ENCODE measurements around the gene NIPA2. TPM values are rescaled to one million over a fixed set of nuclear protein-coding genes. Genes with fewer than 3 reads are reported as not detected.
"Not testable (repeated sequence)": the region's sequence is repeated elsewhere in the genome, so short reads cannot be mapped to it uniquely, and the experiment has no call there.

NIPA2 gene
- 43.0 TPM for polyA plus RNA-seq (2012; ENCODE audit: missing spikeins)

GRCh38 chr15:22838292-22839042, at the start of gene NIPA2:
Gene NIPA2, plus strand, starts transcription at chr15:22838666. Its CDS starts 13,066 bp downstream, at chr15:22851732.
- FAIRE-seq (peak; percentile 96), DNase-seq (ENCODE audit: insufficient read length) (peak; percentile 84)
- TF ChIP-seq TAF1 (IDR thresholded peaks at IDR 0.05; ENCODE audit: borderline replicate concordance, low read depth, low read length) (peak; percentile 35; the same call in 1 of the 2 replicates), POLR2A (IDR thresholded peaks at IDR 0.05; ENCODE audit: low read depth, low read length) (peak; percentile 90), POLR2AphosphoS5 (IDR thresholded peaks at IDR 0.05; ENCODE audit: low read depth, low read length) (peak; percentile 78)

- DNase-seq (ENCODE audit: insufficient read length) (no peak), FAIRE-seq (no peak)
- no peak for TF ChIP-seq TAF1 (IDR thresholded peaks at IDR 0.05; ENCODE audit: borderline replicate concordance, low read depth, low read length)
These were observed 44.4 kb upstream of the NIPA2 start for GRCh38 chr15:22794063-22794462.

- FAIRE-seq (no peak), DNase-seq (ENCODE audit: insufficient read length) (no peak)
- no peak for TF ChIP-seq POLR2A (IDR thresholded peaks at IDR 0.05; ENCODE audit: low read depth, low read length)
- TF ChIP-seq TAF1 (IDR thresholded peaks at IDR 0.05; ENCODE audit: borderline replicate concordance, low read depth, low read length), result no peak
- TF ChIP-seq POLR2AphosphoS5 (IDR thresholded peaks at IDR 0.05; ENCODE audit: low read depth, low read length), result no peak
These were observed 43.8 kb upstream of the NIPA2 start for GRCh38 chr15:22794621-22795167.

GRCh38 chr15:22795206-22796063, 43.0 kb upstream of the NIPA2 start:
- peak; percentile 42 for FAIRE-seq

GRCh38 chr15:22796079-22796478, 42.4 kb upstream of the NIPA2 start:
- no peak for TF ChIP-seq TAF1 (IDR thresholded peaks at IDR 0.05; ENCODE audit: borderline replicate concordance, low read depth, low read length)
- TF ChIP-seq POLR2AphosphoS5 (IDR thresholded peaks at IDR 0.05; ENCODE audit: low read depth, low read length), result no peak
- TF ChIP-seq POLR2A (IDR thresholded peaks at IDR 0.05; ENCODE audit: low read depth, low read length), result no peak
- DNase-seq (ENCODE audit: insufficient read length) (no peak), FAIRE-seq (no peak)

More at GRCh38 chr15:22795206-22796063, 43.0 kb upstream of the NIPA2 start:
- no peak for DNase-seq (ENCODE audit: insufficient read length)
- TF ChIP-seq POLR2A (IDR thresholded peaks at IDR 0.05; ENCODE audit: low read depth, low read length), result no peak
- TF ChIP-seq TAF1 (IDR thresholded peaks at IDR 0.05; ENCODE audit: borderline replicate concordance, low read depth, low read length), result no peak
- no peak for TF ChIP-seq POLR2AphosphoS5 (IDR thresholded peaks at IDR 0.05; ENCODE audit: low read depth, low read length)

- FAIRE-seq (no peak), DNase-seq (ENCODE audit: insufficient read length) (no peak)
- TF ChIP-seq POLR2AphosphoS5 (IDR thresholded peaks at IDR 0.05; ENCODE audit: low read depth, low read length), result no peak
- TF ChIP-seq TAF1 (IDR thresholded peaks at IDR 0.05; ENCODE audit: borderline replicate concordance, low read depth, low read length), result no peak
- TF ChIP-seq POLR2A (IDR thresholded peaks at IDR 0.05; ENCODE audit: low read depth, low read length), result no peak
These were observed 38.6 kb upstream of the NIPA2 start for GRCh38 chr15:22799902-22800301.

DNA sequence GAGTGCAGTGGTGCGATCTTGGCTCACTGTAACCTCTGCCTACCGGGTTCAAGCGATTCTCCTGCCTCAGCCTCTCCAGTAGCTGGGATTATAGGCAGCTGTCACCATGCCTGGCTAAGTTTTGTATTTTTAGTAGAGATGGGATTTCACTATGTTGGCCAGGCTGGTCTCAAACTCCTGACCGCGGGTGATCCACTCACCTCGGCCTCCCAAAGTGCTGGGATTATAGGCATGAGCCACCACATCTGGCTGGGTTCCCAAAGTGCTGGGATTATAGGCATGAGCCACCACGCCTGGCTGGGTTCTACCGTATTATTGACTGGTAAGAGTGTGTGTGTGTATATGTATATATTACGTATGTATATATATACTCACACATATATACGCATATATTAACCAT, 35.5 kb upstream of the NIPA2 start:
- peak; percentile 62 for FAIRE-seq
- DNase-seq (ENCODE audit: insufficient read length), result not testable (repeated sequence)

DNA sequence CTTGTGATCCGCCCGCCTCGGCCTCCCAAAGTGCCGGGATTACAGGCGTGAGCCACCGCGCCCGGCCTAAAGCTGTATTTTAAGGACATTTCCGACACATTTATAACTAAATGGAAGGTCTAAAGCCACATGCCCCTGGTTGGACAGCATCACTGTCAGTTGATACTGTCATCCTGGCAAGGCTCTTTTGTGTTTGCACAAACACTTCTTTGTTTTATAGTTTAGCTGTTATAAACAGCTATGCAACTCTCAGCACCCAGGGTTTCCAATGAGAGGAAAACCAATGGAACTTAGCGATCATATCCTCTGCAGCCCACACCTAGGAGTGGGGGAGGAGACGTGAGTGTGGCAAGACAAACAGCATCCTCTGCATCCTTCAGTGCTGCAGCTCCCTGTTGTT, 32.3 kb upstream of the NIPA2 start:
- TF ChIP-seq POLR2AphosphoS5 (IDR thresholded peaks at IDR 0.05; ENCODE audit: low read depth, low read length) (no peak), TAF1 (IDR thresholded peaks at IDR 0.05; ENCODE audit: borderline replicate concordance, low read depth, low read length) (no peak), POLR2A (IDR thresholded peaks at IDR 0.05; ENCODE audit: low read depth, low read length) (no peak)
- DNase-seq (ENCODE audit: insufficient read length) (no peak), FAIRE-seq (no peak)

DNA sequence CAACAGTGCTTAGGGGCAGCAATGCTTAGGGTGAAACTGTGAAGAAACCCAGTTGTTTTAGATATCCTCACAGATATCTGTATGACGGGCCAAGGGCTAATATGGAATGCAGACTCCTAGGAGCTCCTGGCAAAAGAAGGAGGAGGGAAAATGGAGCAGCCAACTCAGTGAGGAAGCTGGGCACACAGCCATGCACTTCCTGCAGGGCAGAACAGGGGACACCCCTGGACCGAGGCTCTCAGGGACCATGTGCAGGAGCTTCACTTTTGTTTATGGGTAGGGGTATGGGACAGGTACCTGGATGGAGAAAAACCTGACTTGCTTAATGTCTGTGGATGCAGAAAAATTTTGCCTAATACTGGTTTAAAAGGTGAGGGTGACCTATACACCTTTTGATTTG, 31.8 kb upstream of the NIPA2 start:
- TF ChIP-seq POLR2A (IDR thresholded peaks at IDR 0.05; ENCODE audit: low read depth, low read length) (no peak), TAF1 (IDR thresholded peaks at IDR 0.05; ENCODE audit: borderline replicate concordance, low read depth, low read length) (no peak), POLR2AphosphoS5 (IDR thresholded peaks at IDR 0.05; ENCODE audit: low read depth, low read length) (no peak)
- no peak for DNase-seq (ENCODE audit: insufficient read length)
- FAIRE-seq, result no peak

DNA sequence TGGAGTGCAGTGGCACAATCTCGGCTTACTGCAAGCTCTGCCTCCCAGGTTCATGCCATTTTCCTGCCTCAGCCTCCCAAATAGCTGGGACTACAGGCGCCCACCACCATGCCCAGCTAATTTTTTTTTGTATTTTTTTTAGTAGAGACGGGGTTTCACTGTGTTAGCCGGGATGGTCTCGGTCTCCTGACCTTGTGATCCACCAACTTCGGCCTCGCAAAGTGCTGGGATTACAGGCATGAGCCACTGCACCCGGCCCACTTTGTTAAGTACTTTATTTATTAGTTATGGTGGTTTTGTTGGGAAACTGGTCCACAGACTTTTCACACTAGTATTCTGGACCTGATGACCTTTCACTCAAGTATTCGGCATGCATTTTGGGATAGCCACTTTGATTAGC, 30.6 kb upstream of the NIPA2 start:
- DNase-seq (ENCODE audit: insufficient read length); FAIRE-seq: not testable (repeated sequence)

DNA sequence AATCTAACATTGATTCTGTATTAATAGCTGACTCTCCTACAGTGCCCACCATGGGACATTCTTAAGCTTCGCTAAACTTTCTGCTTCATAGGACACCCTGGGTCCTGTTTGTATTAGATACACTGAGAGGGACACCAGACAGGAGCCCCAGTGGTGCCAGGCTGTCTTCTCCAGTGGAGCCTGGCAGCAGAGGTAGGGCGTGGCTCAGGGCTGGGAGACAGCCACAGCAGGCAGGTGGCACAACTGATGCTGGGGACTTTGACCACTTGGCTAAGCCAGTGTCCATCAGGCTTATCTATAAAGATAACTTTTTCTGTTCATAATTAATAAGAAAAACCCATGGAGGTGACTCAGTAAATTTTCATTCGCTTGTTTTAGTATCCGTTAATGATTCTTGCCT, 30.2 kb upstream of the NIPA2 start:
- no peak for TF ChIP-seq TAF1 (IDR thresholded peaks at IDR 0.05; ENCODE audit: borderline replicate concordance, low read depth, low read length)
- no peak for TF ChIP-seq POLR2AphosphoS5 (IDR thresholded peaks at IDR 0.05; ENCODE audit: low read depth, low read length)
- no peak for TF ChIP-seq POLR2A (IDR thresholded peaks at IDR 0.05; ENCODE audit: low read depth, low read length)
- no peak for FAIRE-seq
- no peak for DNase-seq (ENCODE audit: insufficient read length)

GRCh38 chr15:22808761-22809280, 29.6 kb upstream of the NIPA2 start:
- TF ChIP-seq POLR2AphosphoS5 (IDR thresholded peaks at IDR 0.05; ENCODE audit: low read depth, low read length) (no peak), TAF1 (IDR thresholded peaks at IDR 0.05; ENCODE audit: borderline replicate concordance, low read depth, low read length) (no peak), POLR2A (IDR thresholded peaks at IDR 0.05; ENCODE audit: low read depth, low read length) (no peak)
- no peak for DNase-seq (ENCODE audit: insufficient read length)
- FAIRE-seq, result no peak
